ENCODE measurements around the gene SLC39A6.

DNA sequence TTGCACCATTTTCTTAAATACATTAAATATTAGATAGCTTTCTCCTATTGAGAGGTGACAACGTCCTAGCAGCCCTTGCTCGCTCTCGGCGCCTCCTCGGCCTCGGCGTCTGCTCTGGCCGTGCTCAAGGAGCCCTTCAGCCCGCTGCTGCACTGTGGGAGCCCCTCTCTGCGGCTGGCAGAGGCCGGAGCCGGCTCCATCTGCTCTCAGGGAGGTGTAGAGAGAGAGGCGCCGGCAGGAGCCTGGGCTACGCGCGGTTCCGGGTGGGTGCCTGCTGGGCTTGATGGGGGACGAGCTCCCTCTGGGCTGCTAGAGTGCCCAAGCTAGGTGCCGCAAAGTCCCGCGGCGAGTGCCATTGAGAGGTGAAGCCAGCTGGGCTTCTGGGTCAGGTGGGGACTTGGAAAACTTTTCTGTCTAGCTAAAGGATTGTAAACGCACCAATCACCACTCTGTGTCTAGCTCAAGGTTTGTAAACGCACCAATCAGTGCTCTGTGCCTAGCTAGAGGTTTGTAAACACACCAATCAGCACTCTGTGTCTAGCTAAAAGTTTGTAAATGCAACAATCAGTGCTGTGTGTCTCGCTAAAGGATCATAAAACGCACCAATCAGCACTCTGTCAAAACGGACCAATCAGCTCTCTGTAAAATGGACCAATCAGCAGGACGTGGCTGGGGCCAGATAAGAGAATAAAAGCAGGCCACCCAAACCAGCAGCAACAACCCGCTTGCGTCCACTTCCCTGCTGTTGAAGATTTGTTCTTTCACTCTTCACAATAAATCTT is 64.9 kb downstream of the SLC39A6 start:
- TF ChIP-seq, protein P1, sequence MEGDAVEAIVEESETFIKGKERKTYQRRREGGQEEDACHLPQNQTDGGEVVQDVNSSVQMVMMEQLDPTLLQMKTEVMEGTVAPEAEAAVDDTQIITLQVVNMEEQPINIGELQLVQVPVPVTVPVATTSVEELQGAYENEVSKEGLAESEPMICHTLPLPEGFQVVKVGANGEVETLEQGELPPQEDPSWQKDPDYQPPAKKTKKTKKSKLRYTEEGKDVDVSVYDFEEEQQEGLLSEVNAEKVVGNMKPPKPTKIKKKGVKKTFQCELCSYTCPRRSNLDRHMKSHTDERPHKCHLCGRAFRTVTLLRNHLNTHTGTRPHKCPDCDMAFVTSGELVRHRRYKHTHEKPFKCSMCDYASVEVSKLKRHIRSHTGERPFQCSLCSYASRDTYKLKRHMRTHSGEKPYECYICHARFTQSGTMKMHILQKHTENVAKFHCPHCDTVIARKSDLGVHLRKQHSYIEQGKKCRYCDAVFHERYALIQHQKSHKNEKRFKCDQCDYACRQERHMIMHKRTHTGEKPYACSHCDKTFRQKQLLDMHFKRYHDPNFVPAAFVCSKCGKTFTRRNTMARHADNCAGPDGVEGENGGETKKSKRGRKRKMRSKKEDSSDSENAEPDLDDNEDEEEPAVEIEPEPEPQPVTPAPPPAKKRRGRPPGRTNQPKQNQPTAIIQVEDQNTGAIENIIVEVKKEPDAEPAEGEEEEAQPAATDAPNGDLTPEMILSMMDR (IDR thresholded peaks at IDR 0.05; ENCODE audit: poor library complexity): no peak
- no peak for TF ChIP-seq EZH2phosphoT487 (IDR thresholded peaks at IDR 0.05; ENCODE audit: low read depth, severe bottlenecking, unreplicated experiment)
